Osteocyte (in vitro differentiated cells): ENCODE measurements around the gene CD276. TPM values are rescaled to one million over a fixed set of nuclear protein-coding genes. Genes with fewer than 3 reads are reported as not detected.

ENCODE experiments used
- DNase-seq: peaks from one replicate; pipeline ENCODE4 v3.0.0; 2021; ENCODE audit warnings: mixed read lengths; ENCODE audit not compliant: unreplicated experiment; ENCODE audit errors: extremely low spot score
- H3K27ac Mint-ChIP-seq: one replicate; pipeline ENCODE4 v1.8.0; 2021; ENCODE audit warnings: mild to moderate bottlenecking, mixed read lengths; ENCODE audit not compliant: unreplicated experiment
- H3K27me3 Mint-ChIP-seq: one replicate; pipeline ENCODE4 v1.8.0; 2021; ENCODE audit warnings: mixed read lengths; ENCODE audit not compliant: unreplicated experiment
- H3K36me3 Mint-ChIP-seq: one replicate; pipeline ENCODE4 v1.8.0; 2021; ENCODE audit warnings: mixed read lengths; ENCODE audit not compliant: unreplicated experiment
- H3K4me1 Mint-ChIP-seq: one replicate; pipeline ENCODE4 v1.8.0; 2021; ENCODE audit warnings: mixed read lengths; ENCODE audit not compliant: unreplicated experiment
- H3K4me3 Mint-ChIP-seq: one replicate; pipeline ENCODE4 v1.8.0; 2021; ENCODE audit warnings: mild to moderate bottlenecking, moderate library complexity, mixed read lengths; ENCODE audit not compliant: unreplicated experiment
- H3K9me3 Mint-ChIP-seq: one replicate; pipeline ENCODE4 v1.8.0; 2021; ENCODE audit warnings: mixed read lengths; ENCODE audit not compliant: unreplicated experiment
- CTCF ChIP-seq: fragments of 200-600 bp; sonication (generic); IDR thresholded peaks from 2 replicates; pipeline ENCODE4 v1.5.0; 2021; ENCODE audit warnings: antibody characterized with exemption, mild to moderate bottlenecking, moderate library complexity
- total RNA-seq: library from RNA; stranded (reverse); gene quantifications from 2 replicates; pipeline ENCODE4 v1.2.1, GENCODE V29; 2021

The CD276 gene
- total RNA-seq, 1 donor from 2014 or later: 147 TPM

DNA sequence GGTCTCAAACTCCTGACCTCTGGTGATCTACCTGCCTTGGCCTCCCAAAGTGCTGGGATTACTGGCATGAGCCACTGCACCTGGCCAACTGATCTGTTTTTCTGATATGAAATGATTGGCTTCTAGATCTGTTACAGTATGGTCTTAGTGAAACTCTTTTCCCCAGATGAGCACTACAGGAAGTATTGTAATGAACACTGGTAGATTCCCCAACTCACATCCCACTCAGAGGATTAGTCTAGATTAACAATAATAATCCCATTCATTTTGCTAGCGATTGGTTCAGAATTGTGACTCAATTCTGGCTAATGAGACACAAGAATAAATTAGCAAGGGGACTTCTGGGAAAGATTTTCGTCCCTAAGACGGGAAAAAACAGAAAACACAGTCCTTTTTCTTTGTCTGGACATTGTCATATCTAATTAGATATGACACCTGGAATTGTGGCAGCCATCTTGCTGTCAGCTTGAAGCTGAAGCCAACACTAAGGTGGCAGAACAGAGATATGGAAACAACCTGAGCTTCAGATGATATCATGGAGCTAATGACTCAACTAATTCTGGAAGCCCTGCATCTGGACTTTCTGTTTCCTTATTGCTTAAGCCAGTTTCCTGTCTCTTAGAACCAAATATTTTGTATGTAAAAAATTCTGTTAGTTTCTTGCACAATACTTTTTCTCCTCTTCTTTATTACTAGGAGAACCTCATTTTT is 33.6 kb upstream of the CD276 start:
- no peak for DNase-seq
- Mint-ChIP-seq H3K9me3 (peaks cover 4% of the 10 kb centered on the region), H3K27ac (no peak overlapping the region), H3K36me3 (no peaks in the 10 kb centered on the region), H3K27me3 (peaks cover 26% of the 10 kb centered on the region), H3K4me3 (no peak overlapping the region), H3K4me1 (peaks cover 16% of the 10 kb centered on the region)
- TF ChIP-seq CTCF: no peak

- no peak for TF ChIP-seq CTCF
- H3K4me3 Mint-ChIP-seq: no peak overlapping the region
- no peaks in the 10 kb centered on the region for H3K36me3 Mint-ChIP-seq
- peaks cover 4% of the 10 kb centered on the region for H3K9me3 Mint-ChIP-seq
- no peaks in the 10 kb centered on the region for H3K4me1 Mint-ChIP-seq
- H3K27me3 Mint-ChIP-seq: peaks cover 45% of the 10 kb centered on the region
- H3K27ac Mint-ChIP-seq: no peak overlapping the region
- no peak for DNase-seq
These were observed 29.5 kb upstream of the CD276 start for GRCh38 chr15:73654659-73655058.

- TF ChIP-seq CTCF: no peak
- no peak overlapping the region for H3K27ac Mint-ChIP-seq
- H3K9me3 Mint-ChIP-seq: peaks cover 4% of the 10 kb centered on the region
- H3K4me1 Mint-ChIP-seq: no peaks in the 10 kb centered on the region
- H3K27me3 Mint-ChIP-seq: peaks cover 53% of the 10 kb centered on the region
- H3K36me3 Mint-ChIP-seq: no peaks in the 10 kb centered on the region
- no peak for DNase-seq
- H3K4me3 Mint-ChIP-seq: no peak overlapping the region
These were observed 28.5 kb upstream of the CD276 start for GRCh38 chr15:73655724-73656123.

DNA sequence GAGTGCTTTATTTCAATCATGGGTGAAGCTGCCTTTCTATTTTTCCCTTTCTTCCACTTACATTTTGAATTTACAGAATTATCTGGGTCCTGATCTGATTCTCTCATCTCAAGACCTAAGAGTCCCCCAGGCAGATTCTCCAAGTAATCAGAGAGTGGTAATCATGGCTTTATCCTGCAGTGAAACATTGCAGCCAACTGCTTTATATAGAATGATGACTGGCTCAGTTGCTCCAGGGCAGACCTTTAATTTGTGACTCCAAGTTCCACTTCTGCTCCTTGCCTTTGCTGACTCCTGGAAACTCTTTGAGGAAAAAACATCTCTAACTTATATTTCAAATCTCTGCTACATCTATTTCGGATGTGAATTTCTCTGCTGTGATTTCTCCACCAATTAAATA is 25.5 kb upstream of the CD276 start:
- no peak for DNase-seq
- Mint-ChIP-seq H3K36me3 (no peaks in the 10 kb centered on the region), H3K27ac (no peak overlapping the region), H3K4me3 (no peak overlapping the region), H3K4me1 (no peaks in the 10 kb centered on the region), H3K9me3 (no peaks in the 10 kb centered on the region), H3K27me3 (peaks cover 70% of the 10 kb centered on the region)
- TF ChIP-seq CTCF: no peak

- Mint-ChIP-seq H3K4me1 (no peaks in the 10 kb centered on the region), H3K27me3 (peaks cover 63% of the 10 kb centered on the region)
These were observed 23.7 kb upstream of the CD276 start for GRCh38 chr15:73660455-73660854.

More at GRCh38 chr15:73660455-73660854, 23.7 kb upstream of the CD276 start:
- no peak for DNase-seq
- TF ChIP-seq CTCF: no peak
- H3K4me3 Mint-ChIP-seq: no peak overlapping the region
- no peak overlapping the region for H3K27ac Mint-ChIP-seq
- H3K9me3 Mint-ChIP-seq: no peaks in the 10 kb centered on the region
- no peaks in the 10 kb centered on the region for H3K36me3 Mint-ChIP-seq
